Naive thymus-derived CD8-positive, alpha-beta T cell (primary cell): ENCODE results near the gene GSX2. TPM values are rescaled to one million over a fixed set of nuclear protein-coding genes. Genes with fewer than 3 reads are reported as not detected.
"Not testable (repeated sequence)": the region's sequence is repeated elsewhere in the genome, so short reads cannot be mapped to it uniquely, and the experiment has no call there.

Experiments
- ATAC-seq, 2 donors: fragments of 150-1000 bp; cut with Tn5 transposase in 1 of 2; sonication (Bioruptor Pico), chemical (Tn5 transposase) in 1 of 2; 1 replicate in 1 of 2; 2 replicates in 1 of 2; pipeline ENCODE4 v1.10.0; 2021; ENCODE audit warnings: mild to moderate bottlenecking in 2 of 2, moderate library complexity in 2 of 2
- POLR2A ChIA-PET: fragments of 350-600 bp; sonication (Branson Sonifier 250); formaldehyde crosslinking; loops from one replicate; lab custom pipeline; 2021; ENCODE audit warnings: antibody characterized with exemption; lab: Charles Lee
- DNase-seq, 10 donors: peaks; one replicate each; pipeline versions ENCODE4 v3.0.0 to v3.0.0-alpha.2; 2020 to 2022
- H3K27ac Mint-ChIP-seq, 10 donors: one replicate each; pipeline ENCODE4 v1.8.0; 2020 to 2022; ENCODE audit warnings: mild to moderate bottlenecking in 10 of 10, mixed read lengths in 10 of 10, moderate library complexity in 4 of 10, inconsistent platforms in 1 of 10
- H3K27me3 Mint-ChIP-seq, 5 donors: one replicate each; pipeline ENCODE4 v1.8.0; 2021 to 2022; ENCODE audit warnings: mixed read lengths in 5 of 5
- H3K36me3 Mint-ChIP-seq, 3 donors: one replicate each; pipeline ENCODE4 v1.8.0; 2020 to 2022; ENCODE audit warnings: mixed read lengths in 3 of 3, mild to moderate bottlenecking in 2 of 3, inconsistent platforms in 1 of 3
- H3K4me1 Mint-ChIP-seq, 4 donors: one replicate each; pipeline ENCODE4 v1.8.0; 2021 to 2022; ENCODE audit warnings: mixed read lengths in 4 of 4
- H3K4me3 Mint-ChIP-seq, 10 donors: one replicate each; pipeline ENCODE4 v1.8.0; 2020 to 2022; ENCODE audit warnings: mild to moderate bottlenecking in 10 of 10, mixed read lengths in 10 of 10, moderate library complexity in 6 of 10, inconsistent platforms in 1 of 10
- H3K9me3 Mint-ChIP-seq, 9 donors: one replicate each; pipeline ENCODE4 v1.8.0; 2020 to 2022; ENCODE audit warnings: mixed read lengths in 9 of 9, mild to moderate bottlenecking in 3 of 9, inconsistent platforms in 1 of 9, moderate library complexity in 1 of 9
- polyA plus RNA-seq, 3 donors: library from polyadenylated mRNA; unstranded; fragments of 300-500 nt; fragmentation: Illumina TruSeq; gene quantifications; one replicate each; pipeline ENCODE4 v1.2.3, GENCODE V29; 2021
- total RNA-seq, 8 experiments: library from RNA in 2 of 8; stranded (reverse) in 2 of 8; gene quantifications; one replicate each; pipeline ENCODE4 v1.2.3 and lab custom pipeline; 2021 to 2026

The GSX2 gene
- total RNA-seq (not detected), polyA plus RNA-seq (not detected), total RNA-seq (lab: John Stamatoyannopoulos, UW) (0 reads per million in 6 experiments)

GRCh38 chr4:54099748-54100574, at the start of gene GSX2:
TSS of gene GSX2 (plus strand) at chr4:54100163. CDS start at chr4:54100345, 182 bp downstream.
- DNase-seq (no peak), ATAC-seq (peak; percentile 19 to 39)
- H3K27ac Mint-ChIP-seq, result peak within 1 kb of the TSS in 1 of 10 donors; percentile 9

DNA sequence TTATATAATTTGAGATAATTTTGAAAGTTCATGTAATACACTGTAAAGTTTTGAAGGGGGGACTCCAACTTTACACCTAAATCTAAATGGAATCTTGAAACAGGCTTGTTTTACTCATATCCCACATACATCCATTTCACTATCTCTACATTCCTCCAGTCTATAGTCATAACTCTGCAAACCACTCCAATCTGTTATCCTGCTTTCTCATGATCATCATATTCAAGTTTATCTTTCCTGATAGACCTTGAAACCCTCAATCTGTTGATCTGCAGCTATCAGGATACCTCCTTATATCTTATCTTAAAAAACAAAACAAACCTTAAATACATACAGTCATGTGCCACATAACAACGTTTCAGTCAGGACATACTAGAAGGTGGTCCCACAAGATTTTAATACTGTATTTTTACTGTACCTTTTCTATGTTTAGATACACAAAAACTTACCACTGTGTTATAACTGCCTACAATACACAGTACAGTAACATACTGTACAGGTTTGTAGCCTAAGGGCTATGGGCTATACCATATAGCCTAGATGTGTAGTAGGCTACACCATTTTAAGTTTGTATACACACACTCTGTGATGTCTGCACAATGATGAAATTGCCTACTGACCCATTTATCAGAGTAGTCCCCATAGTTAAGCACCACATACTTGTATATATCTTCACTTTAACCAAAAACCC, 49.6 kb upstream of the GSX2 start:
- no peak for DNase-seq
- Mint-ChIP-seq H3K27me3 (no peaks in the 10 kb centered on the region), H3K4me1 (peaks cover 23 to 56% (median 42%) of the 10 kb centered on the region in 4 donors), H3K4me3 (peak overlapping the region in 2 of 10 donors; percentile 3 to 27), H3K36me3 (peaks cover 0 to 42% (median 7%) of the 10 kb centered on the region in 3 donors), H3K27ac (peak overlapping the region in 4 of 10 donors; percentile 2 to 76 (median 51)), H3K9me3 (peaks cover 0 to 2% (median 0%) of the 10 kb centered on the region in 9 donors)
- POLR2A ChIA-PET, result no interaction called here
- no peak for ATAC-seq

More at GRCh38 chr4:54099748-54100574, at the start of gene GSX2:
- POLR2A ChIA-PET, result interaction anchor here (1.2 kb wide), 1 partner anchor 36 kb away, joined by 3 read pairs; the partner anchor contains the start of gene CHIC2
- H3K9me3 Mint-ChIP-seq, result peaks cover 0 to 3% (median 0%) of the 10 kb centered on the region in 9 donors
- peak within 1 kb of the TSS; percentile 54 to 86 (median 76) for H3K4me3 Mint-ChIP-seq
- peaks cover 69 to 98% (median 78%) of the 10 kb centered on the region in 5 donors for H3K27me3 Mint-ChIP-seq
- H3K4me1 Mint-ChIP-seq, result peaks cover 24 to 59% (median 48%) of the 10 kb centered on the region in 4 donors
- H3K36me3 Mint-ChIP-seq, result peaks cover 0 to 3% (median 0%) of the 10 kb centered on the region in 3 donors

DNA sequence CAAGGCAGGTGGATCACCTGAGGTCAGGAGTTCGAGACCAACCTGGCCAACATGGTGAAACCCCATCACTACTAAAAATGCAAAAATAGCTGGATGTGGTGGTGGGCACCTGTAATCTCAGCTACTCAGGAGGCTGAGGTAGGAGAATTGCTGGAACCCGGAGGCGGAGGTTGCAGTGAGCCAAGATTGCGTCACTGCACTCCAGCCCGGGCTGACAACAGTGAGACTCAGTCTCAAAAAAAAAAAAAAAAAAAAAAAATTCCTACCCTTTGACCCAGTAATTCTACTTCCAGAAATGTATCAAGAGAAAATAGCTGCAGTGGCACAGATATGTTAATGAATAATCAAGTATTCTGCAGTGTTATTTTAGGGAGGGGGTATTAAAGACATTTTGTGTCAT, 46.6 kb upstream of the GSX2 start:
- not testable (repeated sequence) for DNase-seq, ATAC-seq, H3K27me3 Mint-ChIP-seq, H3K27ac Mint-ChIP-seq, H3K9me3 Mint-ChIP-seq
- H3K36me3 Mint-ChIP-seq, result peaks cover 0 to 26% (median 2%) of the 10 kb centered on the region in 3 donors
- peaks cover 36 to 75% (median 67%) of the 10 kb centered on the region in 4 donors for H3K4me1 Mint-ChIP-seq
- peak overlapping the region in 1 of 10 donors; percentile 51 for H3K4me3 Mint-ChIP-seq
- POLR2A ChIA-PET, result interaction anchor here (0.6 to 0.7 kb wide), 3 partner anchors 17 to 1499 kb away, joined by 3 to 5 read pairs (median 4); no protein-coding TSS in a partner anchor

DNA sequence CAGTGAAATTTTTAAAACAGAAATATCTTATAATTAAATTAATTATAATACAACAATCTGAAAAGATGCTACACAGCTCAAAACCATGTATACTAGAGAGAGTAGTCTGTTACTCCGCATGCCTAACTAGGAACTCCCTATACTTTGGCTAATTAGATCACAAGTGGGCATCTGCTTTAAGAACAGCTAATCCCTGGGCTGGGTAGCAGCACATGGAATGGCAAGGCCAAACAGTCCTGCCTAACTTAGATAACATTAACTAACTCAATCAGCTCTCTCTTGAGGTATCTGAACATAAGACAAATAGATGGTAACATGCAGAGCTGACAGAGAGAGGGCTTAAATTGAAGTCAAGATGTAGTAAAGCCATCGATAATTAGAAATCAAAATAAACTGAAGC, 45.5 kb upstream of the GSX2 start:
- Mint-ChIP-seq H3K4me1 (peaks cover 36 to 80% (median 69%) of the 10 kb centered on the region in 4 donors), H3K9me3 (no peaks in the 10 kb centered on the region), H3K36me3 (peaks cover 0 to 20% (median 0%) of the 10 kb centered on the region in 3 donors), H3K27me3 (no peaks in the 10 kb centered on the region), H3K27ac (peak overlapping the region in 4 of 10 donors; percentile 5 to 71 (median 49)), H3K4me3 (peak overlapping the region in 3 of 10 donors; percentile 29 to 54 (median 36))
- POLR2A ChIA-PET, result no interaction called here
- no peak for ATAC-seq
- no peak for DNase-seq

DNA sequence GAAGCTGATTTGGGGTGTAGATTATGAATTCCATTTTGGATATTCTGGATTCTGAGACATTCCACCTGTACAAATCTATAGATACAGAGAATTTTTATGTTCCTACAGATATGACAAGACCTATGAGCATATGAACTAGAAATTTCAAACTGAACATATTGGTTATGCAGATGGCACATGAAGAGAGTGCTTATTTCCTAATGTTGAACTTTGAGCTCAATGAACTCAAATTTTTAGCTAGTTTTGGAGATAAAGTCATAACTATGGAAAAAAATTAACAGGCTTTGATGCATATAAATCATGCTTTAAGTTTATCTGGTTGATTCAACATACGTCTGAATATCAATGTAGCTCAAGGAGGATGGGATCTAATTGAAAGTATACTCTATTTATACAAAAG, 44.5 kb upstream of the GSX2 start:
- ATAC-seq (no peak), DNase-seq (no peak)
- POLR2A ChIA-PET, result interaction anchor here (0.9 kb wide), 1 partner anchor 8 kb away, joined by 5 read pairs; no protein-coding TSS in a partner anchor
- Mint-ChIP-seq H3K27me3 (no peaks in the 10 kb centered on the region), H3K9me3 (no peaks in the 10 kb centered on the region), H3K4me3 (peak overlapping the region in 4 of 10 donors; percentile 28 to 49 (median 36)), H3K27ac (peak overlapping the region in 2 of 10 donors; percentile 5 to 71), H3K36me3 (peaks cover 0 to 18% (median 0%) of the 10 kb centered on the region in 3 donors), H3K4me1 (peaks cover 37 to 80% (median 69%) of the 10 kb centered on the region in 4 donors)

DNA sequence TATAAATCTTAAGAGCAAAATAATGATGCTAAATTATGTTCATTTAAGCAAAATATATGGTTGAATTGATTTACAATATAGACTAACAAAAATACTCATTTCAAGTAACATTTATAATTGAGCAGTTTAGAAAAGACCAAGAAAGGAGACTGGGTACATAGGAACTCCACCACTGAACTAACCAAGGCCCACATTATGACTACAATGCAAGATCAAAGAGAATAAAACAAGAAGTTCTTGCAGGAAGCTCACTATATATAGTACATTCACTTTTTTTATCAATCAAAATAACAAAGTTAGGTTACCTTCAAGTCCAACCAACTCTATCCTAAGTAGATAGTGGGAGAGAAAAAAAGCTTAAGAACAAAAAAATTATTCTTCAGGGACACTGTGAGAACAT, 43.6 kb upstream of the GSX2 start:
- Mint-ChIP-seq H3K27ac (peak overlapping the region in 8 of 10 donors; percentile 0 to 80 (median 45)), H3K4me1 (peaks cover 34 to 81% (median 68%) of the 10 kb centered on the region in 4 donors), H3K36me3 (peaks cover 0 to 15% (median 0%) of the 10 kb centered on the region in 3 donors), H3K27me3 (no peaks in the 10 kb centered on the region), H3K9me3 (no peaks in the 10 kb centered on the region), H3K4me3 (peak overlapping the region; percentile 19 to 84 (median 65))
- peak in 3 of 10 donors; percentile 46 to 52 (median 46) for DNase-seq
- POLR2A ChIA-PET, result interaction anchor here (1.7 kb wide), 1 partner anchor 52 kb away, joined by 4 read pairs; no protein-coding TSS in a partner anchor
- peak; percentile 79 to 84 for ATAC-seq

GRCh38 chr4:54058171-54058570, 41.8 kb upstream of the GSX2 start:
- peaks cover 0 to 16% (median under 1%) of the 10 kb centered on the region in 3 donors for H3K36me3 Mint-ChIP-seq
- ATAC-seq, result peak; percentile 51 to 52
- H3K27me3 Mint-ChIP-seq, result no peaks in the 10 kb centered on the region
- no peaks in the 10 kb centered on the region for H3K9me3 Mint-ChIP-seq
- H3K4me3 Mint-ChIP-seq, result peak overlapping the region; percentile 51 to 84 (median 74)
- DNase-seq, result peak in 2 of 10 donors; percentile 34 to 36
- H3K27ac Mint-ChIP-seq, result peak overlapping the region; percentile 36 to 87 (median 64)
- peaks cover 40 to 86% (median 76%) of the 10 kb centered on the region in 4 donors for H3K4me1 Mint-ChIP-seq
- POLR2A ChIA-PET, result no interaction called here

- POLR2A ChIA-PET, result no interaction called here
- H3K9me3 Mint-ChIP-seq, result no peaks in the 10 kb centered on the region
- peaks cover 0 to 11% (median 2%) of the 10 kb centered on the region in 3 donors for H3K36me3 Mint-ChIP-seq
- no peaks in the 10 kb centered on the region for H3K27me3 Mint-ChIP-seq
- DNase-seq (no peak), ATAC-seq (no peak)
- peaks cover 35 to 77% (median 70%) of the 10 kb centered on the region in 4 donors for H3K4me1 Mint-ChIP-seq
- peak overlapping the region; percentile 10 to 96 (median 40) for H3K27ac Mint-ChIP-seq
- peak overlapping the region in 9 of 10 donors; percentile 11 to 96 (median 61) for H3K4me3 Mint-ChIP-seq
Observed at GRCh38 chr4:54060116-54060515, 39.8 kb upstream of the GSX2 start.

DNA sequence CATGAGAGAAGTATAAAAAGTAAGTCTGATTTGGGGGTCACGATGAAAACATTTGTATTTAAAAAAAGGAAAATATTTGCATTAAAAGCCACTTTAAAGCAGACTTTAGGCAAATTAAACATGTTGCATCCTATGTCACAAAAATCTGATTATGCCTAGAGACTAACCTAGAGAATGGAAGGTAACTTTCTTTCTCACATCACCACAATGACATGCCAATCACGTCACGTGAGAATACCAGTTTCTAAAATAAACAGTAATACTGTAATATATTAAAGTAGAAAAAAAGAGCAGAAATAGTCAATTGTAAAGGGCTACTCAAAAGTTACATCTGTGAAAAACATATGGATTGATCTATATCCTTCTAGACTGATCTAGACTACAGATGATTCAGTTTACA, 38.9 kb upstream of the GSX2 start:
- ATAC-seq (no peak), DNase-seq (no peak)
- peaks cover 0 to 7% (median 2%) of the 10 kb centered on the region in 3 donors for H3K36me3 Mint-ChIP-seq
- peak overlapping the region; percentile 47 to 98 (median 78) for H3K4me3 Mint-ChIP-seq
- peaks cover 38 to 79% (median 73%) of the 10 kb centered on the region in 4 donors for H3K4me1 Mint-ChIP-seq
- peak overlapping the region in 7 of 10 donors; percentile 24 to 98 (median 70) for H3K27ac Mint-ChIP-seq
- no peaks in the 10 kb centered on the region for H3K27me3 Mint-ChIP-seq
- H3K9me3 Mint-ChIP-seq, result no peaks in the 10 kb centered on the region
- POLR2A ChIA-PET, result no interaction called here

- Mint-ChIP-seq H3K27ac (peak overlapping the region; percentile 9 to 98 (median 70)), H3K27me3 (no peaks in the 10 kb centered on the region), H3K9me3 (no peaks in the 10 kb centered on the region), H3K4me3 (peak overlapping the region; percentile 47 to 98 (median 78)), H3K4me1 (peaks cover 34 to 72% (median 66%) of the 10 kb centered on the region in 4 donors), H3K36me3 (peaks cover 0 to 7% (median 2%) of the 10 kb centered on the region in 3 donors)
- POLR2A ChIA-PET, result interaction anchor here (0.6 to 2.9 kb wide), 2 partner anchors 32 to 91 kb away, joined by 3 to 7 read pairs; no protein-coding TSS in a partner anchor
- no peak for ATAC-seq
- DNase-seq, result no peak
Observed at GRCh38 chr4:54061873-54062272, 38.1 kb upstream of the GSX2 start.

GRCh38 chr4:54062392-54062791, 37.6 kb upstream of the GSX2 start:
- no peak for DNase-seq
- ATAC-seq, result no peak

More at GRCh38 chr4:54062392-54062791, 37.6 kb upstream of the GSX2 start:
- H3K4me3 Mint-ChIP-seq, result peak overlapping the region; percentile 92 to 98 (median 96)
- H3K27me3 Mint-ChIP-seq, result no peaks in the 10 kb centered on the region
- POLR2A ChIA-PET, result interaction anchor here (0.6 to 2.9 kb wide), 3 partner anchors 31 to 91 kb away, joined by 3 to 7 read pairs (median 3); no protein-coding TSS in a partner anchor
- H3K36me3 Mint-ChIP-seq, result peaks cover 0 to 7% (median 2%) of the 10 kb centered on the region in 3 donors
- no peaks in the 10 kb centered on the region for H3K9me3 Mint-ChIP-seq
- peaks cover 29 to 67% (median 61%) of the 10 kb centered on the region in 4 donors for H3K4me1 Mint-ChIP-seq
- H3K27ac Mint-ChIP-seq, result peak overlapping the region; percentile 79 to 99 (median 98)
